Gastroesophageal sphincter (tissue), 3 donors: Measurements from ENCODE around the gene SFR1.

ENCODE experiments used
- EP300 ChIP-seq: sonication (generic); formaldehyde crosslinking; IDR thresholded peaks from one replicate; pipeline ENCODE4 v1.6.1; 2017; ENCODE audit warnings: antibody characterized with exemption, mild to moderate bottlenecking
- POLR2A ChIP-seq, 2 donors: fragments of 450-650 bp; IDR thresholded peaks; one replicate each; pipeline ENCODE4 v1.6.1; 2017; ENCODE audit warnings: antibody characterized with exemption in 2 of 2, mild to moderate bottlenecking in 2 of 2, moderate library complexity in 1 of 2
- TF ChIP-seq, protein P1 (sequence below), 4 experiments: fragments of 200-600 bp in 2 of 4; fragments of 450-650 bp in 2 of 4; sonication (generic) in 1 of 4; IDR thresholded peaks; one replicate each; pipeline ENCODE4 v1.5.1; 2017 to 2019; ENCODE audit warnings: antibody characterized with exemption in 4 of 4, mild to moderate bottlenecking in 2 of 4, moderate library complexity in 2 of 4

DNA sequence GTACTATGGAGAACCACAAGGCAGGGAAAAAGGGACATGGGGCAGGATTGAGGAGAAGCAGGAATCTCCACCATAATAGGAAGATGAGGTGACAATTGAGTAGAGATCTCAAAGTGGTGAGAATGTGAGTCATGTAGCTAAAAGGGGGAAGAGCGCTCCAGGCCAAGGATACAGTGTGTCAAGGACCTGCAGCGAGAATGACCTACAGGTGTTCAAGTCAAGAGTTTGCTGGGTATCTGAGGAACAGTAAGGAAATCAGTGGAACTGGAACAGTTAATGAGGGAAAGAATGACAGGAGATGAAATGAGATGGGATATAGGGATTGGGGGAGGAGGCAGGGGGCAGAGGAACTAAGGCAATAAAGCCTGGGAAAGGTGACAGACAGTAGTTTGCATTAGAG is 33.6 kb downstream of the SFR1 start:
- TF ChIP-seq POLR2A (IDR thresholded peaks at IDR 0.05) = no peak
- TF ChIP-seq, protein P1, sequence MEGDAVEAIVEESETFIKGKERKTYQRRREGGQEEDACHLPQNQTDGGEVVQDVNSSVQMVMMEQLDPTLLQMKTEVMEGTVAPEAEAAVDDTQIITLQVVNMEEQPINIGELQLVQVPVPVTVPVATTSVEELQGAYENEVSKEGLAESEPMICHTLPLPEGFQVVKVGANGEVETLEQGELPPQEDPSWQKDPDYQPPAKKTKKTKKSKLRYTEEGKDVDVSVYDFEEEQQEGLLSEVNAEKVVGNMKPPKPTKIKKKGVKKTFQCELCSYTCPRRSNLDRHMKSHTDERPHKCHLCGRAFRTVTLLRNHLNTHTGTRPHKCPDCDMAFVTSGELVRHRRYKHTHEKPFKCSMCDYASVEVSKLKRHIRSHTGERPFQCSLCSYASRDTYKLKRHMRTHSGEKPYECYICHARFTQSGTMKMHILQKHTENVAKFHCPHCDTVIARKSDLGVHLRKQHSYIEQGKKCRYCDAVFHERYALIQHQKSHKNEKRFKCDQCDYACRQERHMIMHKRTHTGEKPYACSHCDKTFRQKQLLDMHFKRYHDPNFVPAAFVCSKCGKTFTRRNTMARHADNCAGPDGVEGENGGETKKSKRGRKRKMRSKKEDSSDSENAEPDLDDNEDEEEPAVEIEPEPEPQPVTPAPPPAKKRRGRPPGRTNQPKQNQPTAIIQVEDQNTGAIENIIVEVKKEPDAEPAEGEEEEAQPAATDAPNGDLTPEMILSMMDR (IDR thresholded peaks at IDR 0.05) = no peak
- no peak for TF ChIP-seq EP300
